ENCODE results near the gene TRMT44.

DNA sequence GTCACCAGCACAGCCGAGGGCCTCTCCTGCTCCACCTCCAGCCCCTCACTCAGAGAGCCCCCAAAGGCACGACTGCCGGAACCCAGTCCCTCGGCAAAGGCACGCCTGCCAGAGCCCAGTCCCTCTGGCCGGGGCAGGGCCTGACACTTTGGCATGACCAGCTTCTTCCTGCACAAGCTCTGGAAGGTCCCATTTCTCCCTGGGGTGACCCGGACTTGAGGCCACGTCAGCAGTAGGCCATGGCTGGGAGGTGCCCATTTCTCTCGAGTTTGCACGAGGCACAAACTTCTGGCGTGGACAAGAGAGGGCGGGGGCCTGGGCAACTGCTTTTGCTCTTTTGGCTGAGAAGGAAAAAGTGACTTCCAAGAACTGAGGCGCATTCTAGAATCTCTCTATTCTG, 77.4 kb downstream of the TRMT44 start:
- TF ChIP-seq, protein P1, sequence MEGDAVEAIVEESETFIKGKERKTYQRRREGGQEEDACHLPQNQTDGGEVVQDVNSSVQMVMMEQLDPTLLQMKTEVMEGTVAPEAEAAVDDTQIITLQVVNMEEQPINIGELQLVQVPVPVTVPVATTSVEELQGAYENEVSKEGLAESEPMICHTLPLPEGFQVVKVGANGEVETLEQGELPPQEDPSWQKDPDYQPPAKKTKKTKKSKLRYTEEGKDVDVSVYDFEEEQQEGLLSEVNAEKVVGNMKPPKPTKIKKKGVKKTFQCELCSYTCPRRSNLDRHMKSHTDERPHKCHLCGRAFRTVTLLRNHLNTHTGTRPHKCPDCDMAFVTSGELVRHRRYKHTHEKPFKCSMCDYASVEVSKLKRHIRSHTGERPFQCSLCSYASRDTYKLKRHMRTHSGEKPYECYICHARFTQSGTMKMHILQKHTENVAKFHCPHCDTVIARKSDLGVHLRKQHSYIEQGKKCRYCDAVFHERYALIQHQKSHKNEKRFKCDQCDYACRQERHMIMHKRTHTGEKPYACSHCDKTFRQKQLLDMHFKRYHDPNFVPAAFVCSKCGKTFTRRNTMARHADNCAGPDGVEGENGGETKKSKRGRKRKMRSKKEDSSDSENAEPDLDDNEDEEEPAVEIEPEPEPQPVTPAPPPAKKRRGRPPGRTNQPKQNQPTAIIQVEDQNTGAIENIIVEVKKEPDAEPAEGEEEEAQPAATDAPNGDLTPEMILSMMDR (IDR thresholded peaks at IDR 0.05 in 2 of 3, conservative IDR thresholded peaks at IDR 0.05 in 1 of 3; ENCODE audit: borderline replicate concordance in 1 of 3, insufficient read depth in 1 of 3, low read depth in 2 of 3, low read length in 2 of 3) = no peak
- TF ChIP-seq EZH2 (IDR thresholded peaks at IDR 0.05) = no peak
- no peak for TF ChIP-seq SIN3A (IDR thresholded peaks at IDR 0.05; ENCODE audit: low read depth)
- TF ChIP-seq, protein P2, sequence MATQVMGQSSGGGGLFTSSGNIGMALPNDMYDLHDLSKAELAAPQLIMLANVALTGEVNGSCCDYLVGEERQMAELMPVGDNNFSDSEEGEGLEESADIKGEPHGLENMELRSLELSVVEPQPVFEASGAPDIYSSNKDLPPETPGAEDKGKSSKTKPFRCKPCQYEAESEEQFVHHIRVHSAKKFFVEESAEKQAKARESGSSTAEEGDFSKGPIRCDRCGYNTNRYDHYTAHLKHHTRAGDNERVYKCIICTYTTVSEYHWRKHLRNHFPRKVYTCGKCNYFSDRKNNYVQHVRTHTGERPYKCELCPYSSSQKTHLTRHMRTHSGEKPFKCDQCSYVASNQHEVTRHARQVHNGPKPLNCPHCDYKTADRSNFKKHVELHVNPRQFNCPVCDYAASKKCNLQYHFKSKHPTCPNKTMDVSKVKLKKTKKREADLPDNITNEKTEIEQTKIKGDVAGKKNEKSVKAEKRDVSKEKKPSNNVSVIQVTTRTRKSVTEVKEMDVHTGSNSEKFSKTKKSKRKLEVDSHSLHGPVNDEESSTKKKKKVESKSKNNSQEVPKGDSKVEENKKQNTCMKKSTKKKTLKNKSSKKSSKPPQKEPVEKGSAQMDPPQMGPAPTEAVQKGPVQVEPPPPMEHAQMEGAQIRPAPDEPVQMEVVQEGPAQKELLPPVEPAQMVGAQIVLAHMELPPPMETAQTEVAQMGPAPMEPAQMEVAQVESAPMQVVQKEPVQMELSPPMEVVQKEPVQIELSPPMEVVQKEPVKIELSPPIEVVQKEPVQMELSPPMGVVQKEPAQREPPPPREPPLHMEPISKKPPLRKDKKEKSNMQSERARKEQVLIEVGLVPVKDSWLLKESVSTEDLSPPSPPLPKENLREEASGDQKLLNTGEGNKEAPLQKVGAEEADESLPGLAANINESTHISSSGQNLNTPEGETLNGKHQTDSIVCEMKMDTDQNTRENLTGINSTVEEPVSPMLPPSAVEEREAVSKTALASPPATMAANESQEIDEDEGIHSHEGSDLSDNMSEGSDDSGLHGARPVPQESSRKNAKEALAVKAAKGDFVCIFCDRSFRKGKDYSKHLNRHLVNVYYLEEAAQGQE (IDR thresholded peaks at IDR 0.05; ENCODE audit: low read depth) = no peak
